Measurements from ENCODE around the gene IFNL2.

- TF ChIP-seq CTCF (IDR thresholded peaks at IDR 0.05) (no peak), POLR2A (IDR thresholded peaks at IDR 0.05) (no peak)
Observed at GRCh38 chr19:39236527-39236926, 31.7 kb upstream of the IFNL2 start.

Measured in heart left ventricle (tissue), 13 donors.